HG03469 (cell line): ENCODE data around the gene RGS8.
"Not testable (repeated sequence)": the region's sequence is repeated elsewhere in the genome, so short reads cannot be mapped to it uniquely, and the experiment has no call there.

Experiments
- ATAC-seq: cut with Tn5 transposase; IDR thresholded peaks from one replicate; pipeline ENCODE4 v1.9.1; 2021; ENCODE audit warnings: mild to moderate bottlenecking, moderate library complexity, moderate number of reproducible peaks; ENCODE audit not compliant: unreplicated experiment

The RGS8 gene

GRCh38 chr1:182702826-182703524 is 18.6 kb upstream of the RGS8 start:
- no peak for ATAC-seq

DNA sequence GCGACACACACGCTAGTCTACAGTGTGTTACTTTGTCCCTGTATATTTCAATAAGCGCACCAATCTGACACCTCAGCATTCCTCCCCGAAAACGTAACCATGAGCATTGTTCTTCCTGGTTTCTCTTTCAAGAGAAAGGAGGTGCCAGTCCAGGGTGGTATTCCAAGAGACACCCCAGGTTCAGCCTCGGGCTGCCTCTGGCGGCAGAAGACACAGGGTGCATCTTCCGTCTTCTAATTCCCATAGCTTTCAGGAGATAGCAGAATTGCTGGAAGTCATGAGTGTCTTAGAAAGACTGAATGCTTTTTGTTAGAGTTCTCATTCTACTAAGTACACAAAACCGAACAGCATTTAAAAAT is 15.9 kb upstream of the RGS8 start:
- ATAC-seq: no peak

- no peak for ATAC-seq
These were observed 15.3 kb upstream of the RGS8 start for GRCh38 chr1:182699393-182700350.

DNA sequence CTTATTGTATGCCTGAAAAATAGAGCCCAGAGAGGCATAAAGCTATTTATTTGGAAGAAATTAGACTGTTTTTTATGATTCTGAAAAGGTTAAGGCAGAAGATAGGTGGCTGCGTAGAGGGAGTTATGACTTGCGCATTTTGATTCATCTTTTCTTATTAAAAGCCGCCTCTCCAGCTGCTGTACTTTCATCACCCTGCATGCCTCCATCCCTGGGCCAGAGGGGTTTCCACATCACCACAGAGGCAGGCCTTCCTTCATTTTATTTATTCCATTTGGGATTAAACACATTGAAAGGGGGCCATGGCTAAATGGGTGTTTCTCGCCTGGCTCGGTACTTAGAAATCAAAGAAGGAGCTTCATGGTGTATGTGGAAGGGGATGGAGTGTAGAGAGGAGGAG is 14.6 kb upstream of the RGS8 start:
- ATAC-seq: no peak

DNA sequence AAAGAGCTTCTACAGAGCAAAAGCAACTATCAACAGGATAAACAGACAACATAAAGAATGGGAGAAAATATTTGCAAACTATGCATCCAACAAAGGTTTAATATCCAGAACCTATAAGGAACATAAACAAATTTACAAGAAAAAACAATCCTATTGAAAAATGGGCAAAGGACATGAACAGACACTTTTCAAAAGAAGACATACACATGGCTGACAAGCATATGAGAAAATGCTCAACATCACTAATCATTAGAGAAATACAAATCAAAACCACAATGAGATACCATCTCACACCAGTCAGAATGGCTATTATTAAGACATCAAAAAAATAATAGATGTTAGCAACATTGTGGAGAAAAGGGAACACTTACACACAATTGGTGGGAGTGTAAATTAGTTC is 8.8 kb upstream of the RGS8 start:
- not testable (repeated sequence) for ATAC-seq

DNA sequence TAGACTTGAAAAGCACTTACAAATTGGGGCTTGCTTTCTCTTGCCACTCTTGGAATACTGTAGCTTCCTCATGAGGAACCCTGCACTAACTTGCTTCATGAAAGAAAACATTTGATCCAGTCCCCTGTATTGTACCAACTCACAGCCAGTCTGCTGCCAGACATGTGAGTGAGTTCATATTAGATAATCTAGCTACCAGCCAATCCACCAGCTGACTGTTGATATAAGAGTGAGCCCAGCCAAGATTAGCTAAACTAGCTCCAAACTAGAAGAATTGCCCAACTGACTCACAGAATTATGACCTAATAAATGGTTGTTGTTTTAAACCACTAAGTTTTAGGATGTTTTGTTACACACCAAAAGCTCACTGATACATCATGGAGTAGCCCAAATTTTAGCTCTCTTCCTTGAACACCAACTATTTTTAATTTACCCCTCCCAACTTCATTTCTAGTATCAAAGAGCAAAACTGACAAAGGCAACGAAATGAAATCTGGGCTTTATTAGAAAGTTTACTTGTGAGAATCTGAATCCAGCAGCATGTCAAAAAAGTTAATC is 6.6 kb upstream of the RGS8 start:
- ATAC-seq: no peak

DNA sequence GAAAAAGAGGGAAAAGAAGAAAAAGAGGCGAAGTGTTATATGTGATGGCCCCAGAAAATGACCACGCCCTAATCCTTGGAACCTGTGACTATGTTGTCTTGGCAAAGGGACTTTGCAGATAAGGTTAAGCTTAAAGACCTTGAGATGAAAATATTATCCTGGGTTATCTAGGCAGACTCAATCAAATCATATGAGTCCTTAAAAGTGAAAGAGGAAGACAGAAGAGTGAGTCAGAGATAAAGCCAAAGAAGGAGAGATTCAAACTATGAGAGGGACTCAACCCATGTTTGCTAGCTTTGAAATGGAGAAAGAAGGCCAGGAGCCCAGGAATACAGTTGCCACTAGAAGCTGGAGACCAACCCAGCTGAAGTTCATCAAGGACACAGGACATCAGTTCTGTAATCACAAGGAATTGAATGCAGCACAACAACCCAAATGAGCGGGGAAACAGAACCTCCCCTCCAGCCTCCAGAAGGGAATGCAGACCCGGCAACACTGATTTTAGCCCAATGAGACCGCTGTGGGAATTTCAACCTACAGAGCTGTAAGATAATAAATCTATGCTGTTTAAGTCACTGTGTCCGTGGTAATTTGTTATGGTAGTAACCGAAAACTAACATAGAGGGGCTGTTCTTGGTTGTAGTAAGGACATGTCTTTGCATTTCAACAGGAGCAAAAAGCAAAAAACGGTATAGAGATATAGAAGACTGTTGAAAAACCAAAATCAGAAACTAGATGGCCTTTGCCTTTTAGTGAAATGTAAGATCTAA is 4.2 kb upstream of the RGS8 start:
- no peak for ATAC-seq

DNA sequence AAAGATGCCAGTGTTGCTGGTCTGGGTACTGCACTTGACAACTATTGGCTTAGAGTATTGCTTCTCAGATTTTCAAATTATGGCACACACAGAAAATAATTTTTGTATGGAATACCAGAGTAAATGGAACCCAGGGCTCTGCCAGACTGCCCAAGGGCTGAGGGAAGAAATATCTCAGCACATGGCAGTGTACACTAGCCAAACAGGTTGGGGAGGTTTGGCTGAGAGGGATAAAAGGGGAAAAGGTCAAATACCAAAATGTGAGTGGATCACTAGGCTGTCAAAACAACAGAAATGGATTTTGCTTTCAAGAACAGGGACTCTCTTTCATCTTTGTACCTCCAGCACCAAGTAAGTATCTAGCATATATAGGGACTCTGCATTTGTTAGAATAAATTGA is 3.0 kb upstream of the RGS8 start:
- no peak for ATAC-seq

DNA sequence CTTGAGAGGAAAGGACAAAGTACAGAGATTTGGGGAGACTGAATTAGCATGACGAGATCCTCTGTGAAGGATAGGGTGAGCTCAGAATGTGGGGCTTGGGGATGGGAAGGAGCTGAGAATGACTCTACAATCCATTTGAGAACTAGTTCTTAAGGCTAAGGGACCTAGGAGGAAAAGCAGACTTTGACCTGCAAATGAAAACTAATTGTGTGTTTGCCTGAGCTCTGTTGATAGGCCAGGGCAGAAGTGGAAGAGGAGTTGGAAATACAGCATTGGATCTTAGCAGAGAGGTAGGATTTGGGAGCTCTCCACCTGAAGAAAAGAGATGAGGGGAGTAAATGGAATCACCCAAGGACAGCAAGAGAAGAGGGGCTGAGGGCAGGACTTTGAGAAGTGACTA is 2.1 kb upstream of the RGS8 start:
- no peak for ATAC-seq

DNA sequence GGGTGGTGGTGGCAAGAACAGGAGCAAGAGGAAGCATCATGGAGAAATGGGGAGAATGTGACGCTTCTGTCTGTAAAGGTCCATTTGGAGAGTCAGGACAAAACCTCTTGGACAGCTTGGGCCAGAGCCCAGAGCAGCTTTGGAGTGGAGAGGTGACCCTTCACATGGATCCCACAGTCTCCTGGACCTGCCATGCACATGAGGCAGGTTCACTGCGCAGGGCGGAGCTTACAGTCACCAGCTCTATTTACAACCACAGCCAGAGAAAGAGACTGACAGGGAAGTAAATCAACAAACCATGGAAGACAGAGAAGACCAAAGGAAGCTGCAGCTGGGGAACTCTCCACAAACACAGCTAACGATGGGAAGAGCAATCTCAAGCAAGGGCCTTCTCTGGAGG is 828 bp upstream of the RGS8 start:
- no peak for ATAC-seq

DNA sequence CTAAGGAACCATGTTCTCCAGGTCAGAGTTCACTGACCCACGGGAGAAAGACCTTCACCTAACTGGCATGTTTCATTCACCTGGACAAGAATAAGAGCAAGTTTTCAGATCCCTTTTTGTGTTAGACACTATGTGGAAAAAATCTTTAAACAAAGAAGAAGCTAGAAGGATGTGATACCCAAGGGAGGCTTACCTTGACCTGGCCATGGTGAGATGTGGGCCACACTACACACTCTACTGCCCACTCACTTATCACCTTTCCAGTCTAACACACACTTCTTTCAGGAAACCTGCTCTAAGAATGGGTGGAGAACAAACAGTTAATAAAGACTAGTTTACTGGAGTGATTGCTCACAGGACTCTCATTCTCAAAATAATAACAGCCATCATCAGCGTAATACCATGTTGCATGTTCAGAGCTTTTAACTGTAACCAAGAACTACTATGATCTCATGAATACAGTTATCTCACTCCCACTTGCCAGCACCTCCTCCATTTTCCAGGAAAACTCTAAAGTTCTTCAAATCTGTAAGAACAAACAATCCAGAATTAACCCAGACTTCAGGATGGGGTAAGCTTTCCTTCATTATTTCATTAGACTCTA is 1.4 kb downstream of the RGS8 start:
- ATAC-seq: no peak

DNA sequence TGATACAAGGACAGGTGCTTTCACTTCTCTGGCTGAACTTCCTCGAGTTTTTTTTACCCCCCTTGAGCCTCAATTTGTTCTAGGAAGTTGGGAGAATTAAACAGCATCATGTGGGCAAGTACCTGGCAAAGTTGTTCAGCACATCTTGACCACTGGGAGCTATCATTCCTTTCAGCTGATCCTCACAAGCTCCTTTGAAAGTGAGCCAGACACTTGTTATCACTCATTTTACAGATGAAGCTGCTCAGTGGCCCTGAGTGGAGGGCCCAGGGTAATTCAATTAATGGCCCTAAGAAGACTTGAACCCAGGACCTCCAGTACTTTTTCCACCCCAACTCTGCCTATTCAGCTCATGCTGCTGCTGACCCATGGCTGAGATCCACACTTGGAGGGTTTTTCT is 2.0 kb downstream of the RGS8 start:
- no peak for ATAC-seq

DNA sequence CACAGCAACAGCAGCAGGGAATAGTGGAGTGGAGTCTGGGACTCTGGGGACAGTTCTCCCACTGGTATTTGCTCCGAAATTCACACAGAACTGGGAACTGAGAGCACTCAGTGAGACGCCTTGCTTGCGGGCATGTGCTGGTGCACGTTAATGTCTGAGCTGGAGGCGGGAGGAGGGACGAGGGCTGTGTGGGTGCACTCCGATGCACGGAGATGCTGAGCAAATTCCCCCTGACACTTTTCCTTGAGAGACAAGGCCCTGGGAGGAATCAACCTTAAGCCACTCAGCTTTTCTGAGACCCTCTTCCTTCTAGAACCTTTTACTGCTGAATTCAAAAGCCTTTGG is 2.8 kb downstream of the RGS8 start:
- ATAC-seq: no peak

DNA sequence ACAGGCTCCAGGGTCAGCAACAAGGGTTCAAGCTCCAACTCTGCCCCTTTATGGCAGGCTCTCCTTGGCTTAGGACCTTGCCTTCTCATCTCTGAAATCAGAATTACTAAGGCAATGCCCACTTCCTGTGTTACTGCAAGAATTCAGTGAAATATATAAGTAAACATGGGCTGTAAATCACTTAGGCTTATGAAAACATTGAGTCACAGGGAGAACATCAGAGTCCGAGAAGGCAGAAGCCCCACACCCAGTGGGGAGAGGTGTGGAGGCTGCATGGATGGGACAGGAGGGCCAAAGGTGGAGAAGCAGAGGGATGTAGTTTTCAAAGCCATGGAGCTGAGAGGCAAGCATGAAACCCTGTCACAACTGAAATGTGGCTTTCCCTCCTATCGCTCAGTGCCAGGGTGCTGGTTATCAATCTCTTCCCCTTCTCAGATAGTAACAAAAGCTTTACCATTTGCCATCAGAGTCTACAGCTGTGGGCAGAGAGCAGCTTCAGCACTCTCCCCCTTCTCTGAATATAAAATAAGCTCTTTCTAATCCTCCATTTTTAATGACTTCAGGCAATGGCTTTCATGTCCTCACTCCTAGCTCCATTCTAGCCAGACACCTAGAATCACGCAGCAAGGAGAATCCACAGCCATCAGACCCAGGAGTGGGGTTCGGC is 3.4 kb downstream of the RGS8 start:
- no peak for ATAC-seq

DNA sequence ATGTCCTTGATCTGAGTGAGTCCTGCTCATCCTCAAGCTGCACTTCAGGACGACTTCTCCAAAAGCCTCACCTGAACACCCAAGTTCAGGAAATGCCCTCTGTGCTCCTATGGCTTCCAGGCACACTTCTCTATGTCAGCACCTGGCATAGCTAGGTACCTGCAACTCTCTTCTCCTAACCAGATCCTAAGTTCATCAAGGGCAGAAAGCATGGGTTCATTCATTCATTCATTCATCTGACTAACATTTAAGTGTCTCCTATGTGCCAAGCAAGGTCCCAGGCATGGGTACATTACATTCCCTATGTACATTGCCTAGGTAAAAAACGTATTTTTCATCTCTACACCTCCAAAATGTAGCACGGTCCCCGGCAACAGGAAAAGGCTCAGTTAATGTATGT is 4.0 kb downstream of the RGS8 start:
- no peak for ATAC-seq

- no peak for ATAC-seq
These were observed 4.7 kb downstream of the RGS8 start for GRCh38 chr1:182679684-182680083.

- peak; percentile 79 for ATAC-seq
These were observed 6.8 kb downstream of the RGS8 start for GRCh38 chr1:182677397-182678098.

- no peak for ATAC-seq
These were observed 8.1 kb downstream of the RGS8 start for GRCh38 chr1:182676274-182676673.

DNA sequence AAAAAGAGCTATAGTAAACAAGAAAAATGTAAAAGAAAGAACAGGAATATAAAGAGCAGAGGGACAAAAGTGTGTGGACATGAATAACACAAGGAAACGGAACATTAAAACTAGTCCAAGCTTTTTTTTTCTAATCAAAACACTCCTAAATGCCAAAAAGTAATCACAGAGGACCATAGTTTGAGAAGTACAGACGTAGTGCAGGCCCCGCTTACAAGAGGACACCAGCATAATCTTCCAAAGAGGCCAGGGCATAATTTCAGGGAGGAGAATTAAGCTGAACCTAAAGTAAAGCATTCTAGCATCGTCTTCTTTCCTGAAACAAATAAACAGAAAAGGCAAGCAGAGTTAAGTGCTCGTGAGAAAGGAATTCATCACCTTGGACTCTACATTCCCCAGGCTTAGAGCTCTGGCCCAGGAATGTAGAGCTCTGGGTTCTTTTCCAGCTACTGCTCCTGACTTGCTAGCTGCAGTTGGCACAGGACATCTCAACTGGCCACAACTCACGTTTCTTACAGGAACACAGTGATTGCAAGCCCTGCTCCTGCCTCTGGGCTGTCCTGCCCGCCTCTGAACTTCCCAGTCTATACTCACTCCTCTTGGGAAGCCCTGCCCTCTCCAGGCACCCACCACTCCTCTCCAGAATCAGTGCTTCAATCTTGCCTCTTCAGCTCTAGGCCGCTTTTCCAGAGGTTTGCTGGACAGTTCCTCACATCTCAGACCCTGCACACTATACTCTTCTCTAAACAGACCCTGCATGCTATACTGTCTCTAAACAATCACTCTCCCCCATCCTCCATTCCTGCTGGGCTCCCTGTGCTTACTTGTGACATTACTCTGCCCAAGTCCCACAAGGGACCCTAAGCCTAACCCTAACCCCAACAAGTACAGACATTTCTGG is 9.8 kb downstream of the RGS8 start:
- ATAC-seq: no peak
